GM19193 (cell line): ENCODE measurements around the gene CACNA1B.

Source experiments
- POLR2A ChIP-seq: IDR thresholded peaks from 4 replicates; pipeline ENCODE4 v1.6.1; 2011; ENCODE audit not compliant: insufficient read depth, insufficient read length; ENCODE audit errors: extremely low read depth

The CACNA1B gene

GRCh38 chr9:138049085-138049778 lies 171.7 kb downstream of the CACNA1B start:
- TF ChIP-seq POLR2A, result no peak

- no peak for TF ChIP-seq POLR2A
Observed at GRCh38 chr9:138049779-138050471, 172.3 kb downstream of the CACNA1B start.

DNA sequence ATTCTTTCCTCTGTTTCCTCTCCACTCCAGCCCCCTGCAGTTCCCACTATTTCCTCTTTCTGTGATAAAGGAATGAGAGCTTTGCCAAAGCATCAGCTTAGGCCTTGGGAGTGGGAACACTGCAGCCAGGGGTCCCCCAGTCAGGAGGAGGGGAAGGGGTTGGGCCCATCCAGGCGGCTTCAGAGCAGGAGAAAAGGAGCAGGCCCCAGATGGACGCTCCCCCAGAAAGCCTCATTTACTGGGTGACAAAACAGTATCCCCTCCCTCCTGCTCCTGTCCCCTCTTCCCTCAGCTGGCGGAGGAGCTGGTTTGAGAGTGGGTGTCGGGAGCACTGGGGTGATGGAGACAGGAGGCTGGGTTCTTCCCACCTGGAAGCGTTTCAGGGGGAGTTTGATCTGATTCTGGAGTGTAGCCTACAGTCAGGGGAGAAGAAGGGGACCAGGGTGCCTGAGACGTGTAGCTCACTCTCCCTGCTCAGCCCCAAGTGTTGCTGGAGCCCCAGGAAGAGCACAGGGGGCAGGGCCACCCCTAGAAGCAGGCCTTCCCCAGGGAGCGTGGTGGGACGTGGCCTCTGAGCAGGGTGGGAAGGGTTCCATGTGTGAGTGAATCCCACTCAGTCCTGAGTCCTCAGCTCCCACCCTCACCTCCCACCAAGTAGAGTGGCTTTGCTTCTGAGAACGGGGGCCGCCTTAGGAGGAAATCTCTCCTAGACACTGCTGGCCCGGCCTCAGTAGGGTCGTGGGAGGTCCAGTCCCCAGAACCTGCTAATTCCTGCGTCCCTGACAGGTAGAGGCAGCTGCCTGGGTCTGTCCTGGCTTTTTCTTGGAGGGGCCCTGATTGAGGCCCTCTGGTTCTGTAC lies 173.1 kb downstream of the CACNA1B start:
- TF ChIP-seq POLR2A, result no peak

GRCh38 chr9:138051586-138052321 lies 174.2 kb downstream of the CACNA1B start:
- TF ChIP-seq POLR2A, result no peak

GRCh38 chr9:138052322-138052615 lies 174.7 kb downstream of the CACNA1B start:
- no peak for TF ChIP-seq POLR2A

- TF ChIP-seq POLR2A, result no peak
Observed at GRCh38 chr9:138052635-138053320, 175.2 kb downstream of the CACNA1B start.

GRCh38 chr9:138053321-138053868 lies 175.8 kb downstream of the CACNA1B start:
- no peak for TF ChIP-seq POLR2A

DNA sequence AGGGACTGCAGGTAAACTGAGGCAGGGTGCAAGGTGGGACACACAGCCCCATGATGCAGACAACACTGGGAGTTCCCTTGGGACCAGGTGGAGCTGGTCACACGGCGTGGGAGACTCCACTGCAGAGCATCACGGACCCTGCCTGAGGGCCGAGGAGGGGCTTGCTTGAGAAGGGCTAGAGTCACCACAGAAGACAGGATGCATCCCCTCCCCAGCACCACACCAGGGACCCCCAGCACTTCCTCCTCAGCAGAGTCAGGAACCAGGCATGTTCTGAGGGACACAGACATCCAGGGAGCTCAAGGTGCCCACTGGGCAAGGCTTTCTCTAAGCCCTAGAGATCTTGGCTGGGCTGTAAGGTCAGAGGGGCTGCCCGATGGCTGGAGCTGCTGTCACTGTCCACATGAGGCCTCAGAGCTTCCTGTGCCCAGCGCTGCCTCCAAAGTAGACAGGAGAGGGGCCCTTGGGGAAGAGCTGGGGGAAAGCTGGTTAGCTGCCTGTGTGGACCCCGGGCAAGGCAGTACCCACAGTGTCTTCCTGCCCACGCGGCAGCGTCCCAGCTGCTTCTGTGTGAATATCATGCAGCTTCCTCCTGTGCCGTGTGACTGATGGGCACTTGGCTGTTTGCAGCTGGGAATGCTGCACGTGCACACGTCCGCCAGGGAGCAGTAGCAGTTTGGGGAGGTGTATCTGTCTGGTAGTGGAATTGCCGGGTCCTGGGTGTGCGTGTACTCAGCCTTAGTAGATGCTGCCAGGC lies 176.6 kb downstream of the CACNA1B start:
- TF ChIP-seq POLR2A, result no peak

DNA sequence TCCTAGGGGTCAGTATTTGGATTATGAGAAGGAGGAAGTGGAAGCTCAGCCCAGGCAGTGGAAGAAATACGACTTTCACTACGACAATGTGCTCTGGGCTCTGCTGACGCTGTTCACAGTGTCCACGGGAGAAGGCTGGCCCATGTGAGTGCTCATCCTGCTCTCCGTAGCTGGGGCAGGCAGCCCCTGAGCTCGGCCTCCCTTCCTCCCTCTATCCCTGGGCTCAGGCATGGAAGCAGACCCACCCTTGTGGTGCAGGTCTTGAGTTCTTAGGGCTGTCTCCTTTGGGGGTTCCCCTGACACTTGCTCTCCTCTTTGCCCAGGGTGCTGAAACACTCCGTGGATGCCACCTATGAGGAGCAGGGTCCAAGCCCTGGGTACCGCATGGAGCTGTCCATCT lies 180.1 kb downstream of the CACNA1B start:
- no peak for TF ChIP-seq POLR2A

DNA sequence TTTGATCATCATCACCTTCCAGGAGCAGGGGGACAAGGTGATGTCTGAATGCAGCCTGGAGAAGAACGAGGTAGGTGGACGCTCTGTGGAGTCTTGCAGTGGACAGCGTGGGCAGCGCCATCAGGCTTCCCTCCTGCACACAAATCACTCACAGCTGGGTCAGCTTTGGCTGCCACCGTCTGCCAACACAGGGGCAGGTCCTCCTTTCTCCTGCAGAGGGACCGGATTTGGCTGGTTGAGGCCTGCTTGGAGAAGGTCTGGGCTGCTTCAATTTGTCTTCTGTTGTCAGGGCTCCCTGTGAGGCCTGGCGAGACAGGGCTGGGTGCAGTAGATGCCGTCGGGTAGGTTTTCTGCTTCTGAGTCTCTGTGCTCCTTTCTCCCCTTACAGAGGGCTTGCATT lies 180.6 kb downstream of the CACNA1B start:
- TF ChIP-seq POLR2A, result no peak

DNA sequence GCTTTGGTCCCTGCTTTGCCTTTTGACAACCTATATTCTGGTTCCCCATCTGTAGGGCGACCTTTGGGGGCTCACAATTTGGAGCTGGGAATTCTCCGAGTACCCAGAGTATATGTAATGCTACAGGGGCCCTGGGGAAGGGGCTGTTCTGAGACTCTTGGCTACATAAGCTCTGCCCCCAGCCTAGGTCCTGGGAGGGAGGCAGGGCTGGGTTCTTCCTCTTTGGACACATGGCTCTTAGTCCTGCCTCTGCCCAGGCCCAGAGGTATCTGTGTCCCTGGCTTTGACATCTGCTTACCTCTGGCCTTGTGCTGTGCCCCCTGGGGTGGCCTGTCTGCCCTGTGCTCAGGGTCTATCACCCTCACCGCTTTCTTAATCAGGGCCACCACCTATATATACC lies 181.6 kb downstream of the CACNA1B start:
- no peak for TF ChIP-seq POLR2A

DNA sequence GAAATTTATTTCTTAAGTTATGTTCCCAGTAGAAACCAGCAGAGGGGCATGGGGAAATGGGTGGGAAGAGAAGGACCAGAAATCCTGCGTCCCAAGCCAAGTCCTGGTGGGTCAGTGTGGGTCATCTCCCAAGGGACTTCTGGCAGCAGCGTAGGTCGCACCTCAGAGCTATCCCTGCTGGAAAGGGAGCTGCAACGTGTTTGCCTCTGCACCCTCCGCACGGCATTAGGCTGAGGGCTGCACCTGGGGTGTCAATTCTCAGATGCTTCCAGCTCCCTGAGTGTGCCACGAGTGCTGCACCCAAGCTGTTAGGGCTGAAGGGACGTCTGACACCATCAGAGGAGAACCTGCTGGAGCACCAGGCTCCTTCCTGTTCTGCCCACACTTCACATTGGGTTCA lies 182.8 kb downstream of the CACNA1B start:
- no peak for TF ChIP-seq POLR2A

DNA sequence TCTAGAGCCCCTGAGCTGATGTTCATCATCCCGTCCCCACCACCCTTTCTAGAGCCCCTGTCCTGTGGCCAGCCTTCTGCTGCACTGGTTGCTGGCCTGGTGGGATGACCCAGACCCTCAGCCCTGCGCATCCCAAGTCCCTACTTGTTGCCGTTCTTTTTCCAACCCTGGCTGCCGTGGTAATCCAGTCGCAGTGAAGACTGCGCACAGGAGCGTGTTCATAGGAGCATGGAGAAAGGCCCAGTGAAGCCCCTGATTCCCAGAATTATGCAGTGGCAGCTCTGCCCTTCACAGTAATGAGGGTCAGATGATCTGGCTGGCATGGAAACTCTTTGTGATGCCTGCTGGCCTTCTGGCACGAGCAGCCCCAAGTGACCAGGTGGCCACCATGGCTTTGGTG lies 183.3 kb downstream of the CACNA1B start:
- TF ChIP-seq POLR2A, result no peak
